Keratinocyte (primary cell): ENCODE results near the gene NOLC1.

Source experiments
- EZH2 ChIP-seq: IDR thresholded peaks from one replicate; pipeline ENCODE4 v1.6.1; 2012; ENCODE audit warnings: inconsistent platforms, mild to moderate bottlenecking, low read length, moderate library complexity
- TF ChIP-seq, protein P1 (sequence below), 3 experiments: IDR thresholded peaks in 1 of 3; conservative IDR thresholded peaks in 1 of 3; optimal IDR thresholded peaks in 1 of 3; 2 replicates in 2 of 3; 3 replicates in 1 of 3; pipeline versions ENCODE3 to v1.5.1; 2011; ENCODE audit warnings: low read length in 3 of 3, mild to moderate bottlenecking in 3 of 3, moderate library complexity in 2 of 3, control low read depth in 1 of 3, inconsistent platforms in 1 of 3; ENCODE audit not compliant: insufficient read depth in 2 of 3; ENCODE audit errors: extremely low read depth in 1 of 3

DNA sequence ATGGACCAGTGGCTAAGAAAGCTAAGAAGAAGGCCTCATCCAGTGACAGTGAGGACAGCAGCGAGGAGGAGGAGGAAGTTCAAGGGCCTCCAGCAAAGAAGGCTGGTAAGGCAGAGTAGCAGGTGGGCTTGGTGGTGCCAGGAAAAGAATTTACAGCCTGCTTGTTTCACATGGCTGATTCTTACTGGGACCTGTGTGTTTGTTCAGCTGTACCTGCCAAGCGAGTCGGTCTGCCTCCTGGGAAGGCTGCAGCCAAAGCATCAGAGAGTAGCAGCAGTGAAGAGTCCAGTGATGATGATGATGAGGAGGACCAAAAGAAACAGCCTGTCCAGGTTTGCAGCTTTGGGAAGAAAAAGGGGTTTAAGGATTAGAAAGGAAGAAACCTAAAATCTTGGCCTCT is 5.0 kb downstream of the NOLC1 start:
- TF ChIP-seq, protein P1, sequence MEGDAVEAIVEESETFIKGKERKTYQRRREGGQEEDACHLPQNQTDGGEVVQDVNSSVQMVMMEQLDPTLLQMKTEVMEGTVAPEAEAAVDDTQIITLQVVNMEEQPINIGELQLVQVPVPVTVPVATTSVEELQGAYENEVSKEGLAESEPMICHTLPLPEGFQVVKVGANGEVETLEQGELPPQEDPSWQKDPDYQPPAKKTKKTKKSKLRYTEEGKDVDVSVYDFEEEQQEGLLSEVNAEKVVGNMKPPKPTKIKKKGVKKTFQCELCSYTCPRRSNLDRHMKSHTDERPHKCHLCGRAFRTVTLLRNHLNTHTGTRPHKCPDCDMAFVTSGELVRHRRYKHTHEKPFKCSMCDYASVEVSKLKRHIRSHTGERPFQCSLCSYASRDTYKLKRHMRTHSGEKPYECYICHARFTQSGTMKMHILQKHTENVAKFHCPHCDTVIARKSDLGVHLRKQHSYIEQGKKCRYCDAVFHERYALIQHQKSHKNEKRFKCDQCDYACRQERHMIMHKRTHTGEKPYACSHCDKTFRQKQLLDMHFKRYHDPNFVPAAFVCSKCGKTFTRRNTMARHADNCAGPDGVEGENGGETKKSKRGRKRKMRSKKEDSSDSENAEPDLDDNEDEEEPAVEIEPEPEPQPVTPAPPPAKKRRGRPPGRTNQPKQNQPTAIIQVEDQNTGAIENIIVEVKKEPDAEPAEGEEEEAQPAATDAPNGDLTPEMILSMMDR (optimal IDR thresholded peaks at IDR 0.05 in 1 of 3, IDR thresholded peaks at IDR 0.05 in 1 of 3, conservative IDR thresholded peaks at IDR 0.05 in 1 of 3; ENCODE audit: extremely low read depth in 1 of 3, insufficient read depth in 2 of 3, low read length in 3 of 3), result no peak
- no peak for TF ChIP-seq EZH2
